HG02623 (cell line): Measurements from ENCODE around the gene RETREG2.
A peak's percentile ranks its signal among the peaks of the same experiment; 100 is the strongest.
"Not testable (repeated sequence)": the region's sequence is repeated elsewhere in the genome, so short reads cannot be mapped to it uniquely, and the experiment has no call there.

ENCODE experiments used
- ATAC-seq: cut with Tn5 transposase; IDR thresholded peaks from one replicate; pipeline ENCODE4 v1.9.1; 2021; ENCODE audit warnings: moderate library complexity; ENCODE audit not compliant: unreplicated experiment

Gene RETREG2

DNA sequence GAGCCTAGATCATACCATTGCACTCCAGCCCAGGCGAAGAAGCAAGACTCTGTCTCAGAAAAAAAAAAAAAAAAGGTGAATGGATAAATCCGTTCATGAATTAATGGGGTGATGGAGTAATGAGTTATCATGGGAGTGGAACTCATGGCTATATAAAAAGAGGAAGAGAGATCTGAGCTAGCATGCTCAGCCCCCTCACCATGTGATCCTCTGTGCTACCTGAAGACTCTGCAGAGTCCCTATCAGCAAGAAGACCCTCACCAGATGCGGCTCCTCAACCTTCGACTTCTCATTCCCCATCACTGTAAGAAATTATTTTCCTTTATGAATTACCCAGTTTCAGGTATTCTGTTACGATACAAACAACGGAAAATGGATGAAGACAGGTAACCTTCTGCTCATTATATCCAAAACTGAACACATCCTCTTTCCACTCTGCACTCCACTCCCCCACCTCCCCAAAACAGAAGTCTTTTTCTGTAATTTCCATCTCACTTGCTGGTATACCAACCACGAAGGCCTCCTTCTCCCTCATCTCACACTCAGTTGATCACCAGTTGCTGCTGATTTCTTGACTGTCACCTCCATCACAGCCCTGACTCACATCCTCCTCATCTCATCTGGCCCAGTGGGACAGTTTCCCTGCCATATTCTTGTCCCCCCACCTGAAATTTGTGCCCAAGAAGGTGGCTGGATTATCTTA is 8.8 kb downstream of the RETREG2 start:
- ATAC-seq, result no peak

DNA sequence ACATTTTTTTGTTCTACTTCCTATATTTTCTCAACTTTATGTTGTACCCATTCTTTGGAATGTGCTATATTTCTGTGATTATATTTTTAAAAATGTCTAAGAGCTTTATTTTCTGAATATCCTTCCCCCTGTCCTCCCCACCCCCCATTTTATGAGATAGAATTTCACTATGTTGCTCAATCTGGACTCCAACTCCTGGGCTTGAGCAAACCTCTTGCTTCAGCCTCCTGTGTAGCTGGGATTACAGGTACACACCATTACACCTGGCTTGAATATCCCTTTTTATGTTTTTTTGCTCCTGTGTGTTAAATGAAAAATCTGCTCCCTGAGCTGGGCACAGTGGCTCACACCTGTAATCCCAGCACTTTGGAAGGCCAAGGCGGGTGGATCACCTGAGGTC is 19.3 kb downstream of the RETREG2 start:
- no peak for ATAC-seq

DNA sequence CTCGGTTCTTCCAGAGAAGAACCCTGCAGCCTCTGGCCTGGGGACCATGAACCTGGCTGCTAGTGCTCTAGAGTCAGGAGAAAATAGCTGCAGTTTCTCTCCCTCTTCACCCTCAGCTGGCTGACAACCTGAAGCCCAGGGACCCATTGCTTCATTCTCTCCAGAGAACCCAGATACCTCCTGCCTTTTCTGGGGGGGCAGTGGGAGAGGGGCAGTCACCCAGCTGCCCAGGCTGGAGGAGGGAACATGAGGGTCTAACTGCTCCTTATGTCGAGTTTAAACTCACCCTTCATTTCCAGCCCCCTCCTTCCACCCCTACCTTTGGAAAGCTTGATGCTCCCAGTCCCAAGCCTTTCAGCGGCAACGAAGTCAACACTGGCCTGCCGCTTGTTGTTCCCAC is 20.9 kb downstream of the RETREG2 start:
- ATAC-seq, result no peak

DNA sequence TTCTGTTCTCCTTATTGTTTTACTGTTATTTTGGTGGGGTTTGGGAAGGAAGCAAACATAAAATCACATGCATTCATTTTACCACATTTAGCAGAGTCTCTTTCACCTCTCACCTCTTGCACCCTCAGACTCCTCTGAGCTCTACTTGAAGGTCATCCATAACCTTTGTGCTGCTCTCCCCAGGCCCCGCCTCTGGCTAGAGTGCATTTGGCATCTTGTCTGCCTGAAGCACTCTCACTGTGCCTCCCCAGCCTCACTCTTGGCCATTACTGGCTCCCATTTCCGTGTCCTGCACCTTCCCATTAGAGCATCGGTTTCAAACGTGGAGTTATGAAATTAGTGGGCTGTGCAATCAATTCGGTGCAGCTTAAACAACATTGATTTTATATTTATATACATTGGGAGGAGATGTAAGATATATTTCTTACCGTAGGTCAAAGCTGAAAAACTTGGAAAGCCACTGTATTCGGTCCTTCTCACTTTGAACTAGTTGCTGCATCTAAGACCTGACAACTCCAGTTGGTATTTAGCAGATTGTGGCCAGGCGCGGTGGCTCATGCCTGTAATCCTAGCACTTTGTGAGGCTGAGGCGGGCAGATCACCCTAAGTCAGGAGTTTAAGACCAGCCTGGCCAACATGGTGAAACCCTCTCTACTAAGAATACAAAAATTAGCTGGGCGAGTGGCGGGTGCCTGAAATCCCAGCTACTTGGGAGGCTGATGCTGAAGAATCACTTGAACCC is 21.6 kb downstream of the RETREG2 start:
- no peak for ATAC-seq

DNA sequence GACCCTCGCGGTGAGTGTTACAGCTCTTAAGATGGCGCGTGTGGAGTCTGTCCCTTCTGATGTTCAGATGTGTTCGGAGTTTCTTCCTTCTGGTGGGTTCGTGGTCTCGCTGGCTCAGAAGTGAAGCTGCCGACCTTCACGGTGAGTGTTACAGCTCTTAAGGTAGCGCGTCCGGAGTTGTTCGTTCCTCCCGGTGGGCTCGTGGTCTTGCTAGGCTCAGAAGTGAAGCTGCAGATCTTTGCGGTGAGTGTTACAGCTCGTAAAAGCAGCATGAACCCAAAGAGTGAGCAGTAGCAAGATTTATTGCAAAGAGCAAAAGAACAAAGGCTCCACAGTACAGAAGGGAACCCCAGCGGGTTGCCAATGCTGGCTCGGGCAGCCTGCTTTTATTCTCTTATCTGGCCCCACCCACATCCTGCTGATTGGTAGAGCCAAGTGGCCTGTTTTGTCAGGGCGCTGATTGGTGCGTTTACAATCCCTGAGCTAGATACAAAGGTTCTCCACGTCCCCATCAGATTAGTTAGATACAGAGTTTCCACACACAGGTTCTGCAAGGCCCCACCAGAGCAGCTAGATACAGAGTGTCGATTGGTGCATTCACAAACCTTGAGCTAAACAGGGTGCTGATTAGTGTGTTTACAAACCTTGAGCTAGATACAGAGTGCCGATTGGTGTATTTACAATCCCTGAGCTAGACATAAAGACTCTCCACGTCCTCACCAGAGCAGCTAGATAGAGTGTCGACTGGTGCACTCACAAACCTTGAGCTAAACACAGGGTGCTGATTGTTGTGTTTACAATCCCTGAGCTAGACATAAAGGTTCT is 22.6 kb downstream of the RETREG2 start:
- ATAC-seq, result not testable (repeated sequence)

DNA sequence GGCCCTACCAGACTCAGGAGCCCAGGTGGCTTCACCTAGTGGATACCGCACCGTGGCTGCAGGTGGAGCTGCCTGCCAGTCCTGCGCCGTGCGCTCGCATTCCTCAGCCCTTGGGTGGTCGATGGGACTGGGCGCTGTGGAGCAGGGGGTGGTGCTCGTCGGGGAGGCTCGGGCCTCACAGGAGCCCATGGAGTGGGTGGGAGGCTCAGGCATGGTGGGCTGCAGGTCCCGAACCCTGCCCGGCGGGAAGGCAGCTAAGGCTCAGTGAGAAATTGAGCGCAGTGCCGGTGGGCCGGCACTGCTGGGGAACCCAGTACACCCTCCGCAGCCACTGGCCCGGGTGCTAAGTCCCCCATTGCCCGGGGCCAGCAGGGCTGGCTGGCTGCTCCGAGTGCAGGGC is 23.3 kb downstream of the RETREG2 start:
- not testable (repeated sequence) for ATAC-seq

DNA sequence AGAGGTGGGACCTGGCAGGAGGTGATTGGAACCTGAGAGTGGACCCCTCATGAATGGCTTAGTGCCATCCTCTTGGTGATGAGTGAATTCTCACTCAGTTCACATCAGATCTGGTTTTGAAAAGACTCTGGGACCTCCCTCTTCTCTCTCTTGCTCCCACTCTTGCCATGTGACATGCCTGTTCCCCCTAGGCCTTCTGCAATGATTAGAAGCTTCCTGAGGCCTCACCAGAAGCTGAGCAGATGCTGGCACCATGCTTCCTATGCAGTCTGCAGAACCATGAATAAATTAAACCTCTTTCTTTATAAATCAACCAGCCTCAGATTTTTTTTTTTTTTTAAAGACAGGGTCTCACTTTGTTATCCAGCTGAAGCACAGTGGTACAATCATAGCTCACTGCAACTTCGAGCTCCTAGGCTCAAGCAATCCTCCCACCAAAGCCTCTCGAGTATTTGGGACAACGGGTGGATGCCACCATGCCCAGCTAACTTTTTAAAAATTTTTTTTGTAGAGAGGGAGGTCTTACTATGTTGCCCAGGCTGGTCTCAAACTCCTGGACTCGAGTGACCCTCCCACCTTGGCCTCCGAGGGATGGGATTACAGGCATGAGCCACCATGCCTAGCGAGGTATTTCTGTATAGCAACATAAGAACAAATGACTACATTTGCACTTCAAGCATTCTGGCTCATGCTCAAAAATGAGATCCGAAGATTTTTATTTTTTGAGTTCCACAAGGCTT is 26.5 kb downstream of the RETREG2 start:
- no peak for ATAC-seq

DNA sequence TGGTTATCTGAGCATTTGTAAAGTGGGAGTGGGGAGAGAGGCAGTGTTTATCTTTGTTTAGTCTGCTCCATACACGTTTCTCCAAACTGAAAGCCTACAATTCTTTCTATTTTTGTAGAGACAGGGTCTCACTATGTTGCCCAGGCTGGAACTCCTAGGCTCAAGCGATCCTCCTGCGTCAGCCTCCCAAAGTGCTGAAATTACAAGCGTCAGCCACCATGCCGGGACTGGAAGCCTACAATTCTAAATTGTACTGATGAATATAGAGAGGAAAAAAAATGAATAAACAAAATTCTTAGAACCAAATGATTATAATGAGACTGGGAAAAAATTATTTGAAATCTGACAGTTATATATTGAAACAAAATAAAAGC is 27.1 kb downstream of the RETREG2 start:
- no peak for ATAC-seq

DNA sequence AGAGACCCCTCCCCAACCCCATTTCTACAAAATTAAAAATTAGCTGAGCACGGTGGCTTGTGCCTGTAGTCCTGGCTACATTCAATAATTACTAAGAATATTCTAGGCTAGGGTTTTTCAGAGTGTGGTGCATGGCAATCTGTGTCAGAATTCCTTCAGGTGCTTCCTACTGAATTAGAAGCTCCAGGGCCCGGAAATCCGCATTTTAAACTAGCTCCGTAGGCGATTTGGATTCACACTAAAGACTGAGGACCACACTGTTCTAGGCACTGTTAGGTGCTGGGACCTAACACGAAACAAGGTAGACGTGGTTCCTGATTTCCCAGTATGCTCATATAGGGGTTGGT is 27.9 kb downstream of the RETREG2 start:
- ATAC-seq, result no peak

DNA sequence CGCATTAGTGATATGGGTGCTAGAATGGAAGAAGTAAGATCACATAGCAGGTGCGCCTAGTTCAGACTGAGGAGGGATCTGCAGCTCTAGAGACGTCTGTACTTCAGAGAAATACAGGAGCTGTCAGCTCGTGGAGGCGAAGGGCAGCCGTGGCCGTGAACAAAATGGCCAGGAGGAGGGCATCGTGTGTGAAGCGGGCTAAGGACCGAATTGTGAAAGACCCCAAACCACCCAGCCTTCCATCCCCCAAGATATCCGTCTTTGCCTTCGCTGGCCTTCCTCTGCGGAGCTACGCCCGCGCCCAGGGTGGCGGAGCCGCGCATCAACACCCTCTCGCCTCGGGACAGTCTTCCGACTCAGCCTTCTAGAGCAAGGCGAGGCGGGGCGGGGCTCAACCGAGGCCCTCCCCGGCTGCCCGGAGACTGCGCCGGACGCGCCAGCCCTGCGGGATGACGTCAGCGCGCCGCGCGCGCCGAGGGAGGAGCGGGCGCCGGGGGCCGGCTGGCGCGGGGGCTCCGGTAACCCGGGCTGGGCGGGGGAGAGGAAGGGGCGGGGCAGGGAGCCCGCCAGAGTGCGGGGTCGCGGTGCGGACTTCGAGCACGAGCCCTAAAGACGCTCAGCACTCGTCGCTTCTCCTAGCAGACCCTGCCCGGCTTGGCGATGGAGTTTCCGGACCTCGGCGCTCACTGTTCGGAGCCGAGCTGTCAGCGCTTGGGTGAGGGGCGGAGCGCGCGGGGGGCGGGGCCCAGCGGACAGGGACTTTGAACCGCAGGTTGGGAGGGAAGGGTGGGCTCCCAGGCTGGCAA is 28.5 kb downstream of the RETREG2 start, which contains the start of gene ZFAND2B:
ZFAND2B (plus strand) TSS at position 455 of the 806 bp plus-strand sequence; CDS start at position 661, 206 bp downstream.
- peak; percentile 95 for ATAC-seq

DNA sequence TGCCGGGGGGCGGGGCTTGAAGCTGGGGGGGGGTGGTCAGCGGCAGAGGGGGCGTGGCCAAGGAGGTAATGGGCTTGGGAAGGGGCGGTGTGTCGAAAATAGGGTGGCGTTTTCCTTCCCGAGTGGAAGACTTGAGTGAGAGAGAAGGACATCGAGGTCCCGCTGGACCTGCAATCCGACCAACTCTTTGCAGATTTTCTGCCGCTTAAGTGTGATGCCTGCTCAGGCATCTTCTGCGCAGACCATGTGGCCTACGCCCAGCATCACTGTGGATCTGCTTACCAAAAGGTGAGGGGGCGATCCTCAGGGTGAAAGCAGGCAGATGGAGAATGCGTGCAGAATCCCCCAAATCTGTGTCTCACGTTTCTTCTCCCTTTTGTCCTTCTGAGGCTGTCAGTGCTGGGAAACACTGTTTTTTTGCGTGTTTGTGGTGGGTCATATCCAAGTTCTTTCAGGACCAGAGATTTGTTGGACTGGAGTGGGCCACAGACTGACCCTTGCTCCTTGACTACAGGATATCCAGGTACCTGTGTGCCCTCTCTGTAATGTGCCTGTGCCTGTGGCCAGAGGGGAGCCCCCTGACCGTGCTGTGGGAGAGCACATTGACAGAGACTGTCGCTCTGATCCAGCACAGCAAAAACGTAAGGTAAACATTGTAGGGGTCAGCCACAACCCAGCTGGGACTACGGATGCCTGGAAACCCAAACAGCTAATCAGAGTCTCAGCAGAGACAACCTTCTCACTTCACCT is 29.2 kb downstream of the RETREG2 start:
- ATAC-seq, result no peak

DNA sequence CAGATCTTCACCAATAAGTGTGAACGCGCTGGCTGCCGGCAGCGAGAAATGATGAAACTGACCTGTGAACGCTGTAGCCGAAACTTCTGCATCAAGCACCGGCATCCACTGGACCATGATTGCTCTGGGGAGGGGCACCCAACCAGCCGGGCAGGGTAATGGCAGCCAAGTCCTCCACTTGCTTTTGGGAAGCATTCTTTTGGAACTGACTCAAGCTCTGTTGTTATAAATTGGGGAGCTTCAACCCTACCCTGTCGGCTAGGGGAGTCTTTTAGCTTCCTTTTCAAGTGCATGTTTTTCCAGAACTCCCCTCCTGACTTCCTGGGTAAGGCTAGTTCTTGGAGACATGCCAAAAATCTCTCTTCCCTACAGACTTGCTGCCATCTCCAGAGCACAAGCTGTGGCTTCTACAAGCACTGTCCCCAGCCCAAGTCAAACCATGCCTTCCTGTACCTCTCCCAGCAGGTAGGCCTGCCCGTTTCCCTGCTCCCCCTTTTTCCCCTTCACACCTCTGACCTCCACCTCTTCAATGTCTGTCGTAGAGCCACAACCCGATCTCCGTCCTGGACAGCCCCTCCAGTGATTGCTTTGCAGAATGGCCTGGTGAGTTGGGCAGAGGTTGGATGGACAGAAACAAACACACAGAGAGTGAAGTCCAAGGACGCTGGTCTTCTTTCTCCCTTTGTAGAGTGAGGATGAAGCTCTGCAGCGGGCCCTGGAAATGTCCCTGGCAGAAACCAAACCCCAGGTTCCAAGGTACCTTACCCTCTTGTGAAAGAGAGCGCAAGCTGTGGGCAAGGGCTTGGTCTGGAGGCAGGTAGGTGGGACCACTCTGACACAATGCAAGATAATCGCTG is 30.0 kb downstream of the RETREG2 start:
- no peak for ATAC-seq

DNA sequence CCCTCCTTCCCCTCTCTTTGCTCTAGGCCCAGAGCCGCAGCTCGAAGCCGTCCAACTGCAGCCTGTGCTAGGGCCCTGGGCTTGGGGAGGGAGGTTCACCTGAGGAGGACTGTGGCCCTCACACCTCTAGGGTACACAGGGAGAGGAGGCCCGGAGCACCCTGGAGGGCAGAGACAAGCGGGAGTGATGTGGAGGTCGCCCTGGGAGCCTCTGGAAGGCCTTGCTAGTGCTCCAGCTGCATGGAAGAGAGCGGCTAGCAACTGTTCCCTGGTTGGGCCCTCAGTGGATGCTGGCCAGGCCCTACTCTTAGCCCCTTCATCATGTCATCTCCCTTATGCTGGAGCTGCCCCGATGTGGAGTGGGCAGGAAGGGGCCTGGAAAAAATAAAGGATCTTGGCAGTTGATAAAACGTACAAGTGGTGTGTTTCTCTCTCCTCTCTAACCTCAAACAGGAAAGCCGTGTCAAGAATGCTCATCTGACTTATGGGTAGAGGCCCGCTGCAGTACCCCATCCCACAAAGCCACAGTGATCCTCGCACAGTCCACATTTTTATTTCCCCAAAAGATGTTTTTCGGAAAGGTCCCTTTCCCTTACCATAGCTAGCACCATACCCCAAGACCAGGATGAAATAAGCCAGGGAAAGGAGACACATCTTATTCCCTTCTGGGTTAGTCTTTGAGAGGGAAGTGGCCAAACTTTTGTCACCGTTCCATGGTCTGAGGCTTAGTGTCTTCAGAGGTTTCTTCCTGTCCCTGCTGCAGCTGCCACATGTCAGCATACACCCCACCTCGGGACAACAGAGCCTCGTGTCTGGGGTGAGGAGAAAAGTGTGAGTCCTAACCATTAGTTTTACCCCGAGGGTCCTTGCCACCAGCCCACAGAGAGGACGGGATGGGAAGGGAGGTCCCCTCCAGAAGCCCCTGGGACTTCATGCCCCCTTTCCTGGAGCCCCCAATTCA is 31.4 kb downstream of the RETREG2 start:
- ATAC-seq, result no peak

DNA sequence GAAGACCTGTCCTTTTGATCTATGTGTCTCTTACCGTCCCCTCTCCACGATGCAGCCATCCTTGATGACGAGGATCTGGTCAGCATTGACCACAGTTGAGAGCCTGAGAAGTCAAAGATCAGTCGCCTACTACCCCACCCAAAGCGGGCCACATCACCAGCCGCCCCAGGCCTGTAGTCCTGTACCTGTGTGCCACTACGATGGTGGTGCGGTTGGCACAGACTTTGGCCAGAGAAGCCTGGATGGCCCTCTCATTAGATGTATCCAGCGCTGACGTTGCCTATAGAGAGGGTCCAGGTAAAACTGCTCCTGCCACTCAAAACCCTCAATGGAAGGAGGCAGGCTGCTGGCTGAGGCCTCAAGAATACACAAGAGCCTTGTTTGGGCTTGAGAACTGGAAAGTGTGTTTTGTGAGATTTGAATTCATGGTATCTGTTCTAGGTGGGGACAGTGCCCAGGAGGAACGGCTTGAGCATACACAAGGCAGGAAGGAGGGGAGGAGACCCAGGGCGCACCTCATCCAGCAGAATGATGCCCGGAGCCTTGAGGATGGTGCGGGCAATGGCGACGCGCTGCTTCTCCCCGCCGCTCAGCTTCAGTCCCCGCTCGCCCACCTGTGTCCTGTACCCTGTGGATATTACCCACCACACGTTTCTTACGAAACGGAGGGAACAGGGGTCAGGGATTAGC is 32.3 kb downstream of the RETREG2 start:
- no peak for ATAC-seq

DNA sequence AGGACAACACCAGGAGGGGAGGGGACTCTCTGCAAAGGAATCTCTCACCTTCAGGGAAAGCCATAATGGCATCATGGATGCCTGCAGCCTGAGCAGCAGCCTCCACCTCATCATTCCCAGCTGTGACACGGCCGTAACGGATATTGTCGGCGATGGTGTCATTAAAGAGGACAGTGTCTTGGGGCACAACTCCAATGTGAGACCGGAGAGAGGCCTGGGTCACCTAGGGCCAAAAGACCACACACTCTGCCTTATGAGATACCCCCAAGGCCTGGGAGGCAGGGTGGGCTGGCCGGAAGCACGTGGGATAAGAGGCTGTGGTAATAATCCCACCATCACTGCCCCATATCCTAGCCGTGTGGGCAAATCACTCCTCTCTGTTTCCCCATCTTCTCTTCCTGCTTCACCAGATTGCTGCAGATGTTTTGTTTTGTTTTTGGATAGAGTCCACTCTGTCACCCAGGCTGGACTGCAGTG is 32.8 kb downstream of the RETREG2 start:
- ATAC-seq, result no peak

DNA sequence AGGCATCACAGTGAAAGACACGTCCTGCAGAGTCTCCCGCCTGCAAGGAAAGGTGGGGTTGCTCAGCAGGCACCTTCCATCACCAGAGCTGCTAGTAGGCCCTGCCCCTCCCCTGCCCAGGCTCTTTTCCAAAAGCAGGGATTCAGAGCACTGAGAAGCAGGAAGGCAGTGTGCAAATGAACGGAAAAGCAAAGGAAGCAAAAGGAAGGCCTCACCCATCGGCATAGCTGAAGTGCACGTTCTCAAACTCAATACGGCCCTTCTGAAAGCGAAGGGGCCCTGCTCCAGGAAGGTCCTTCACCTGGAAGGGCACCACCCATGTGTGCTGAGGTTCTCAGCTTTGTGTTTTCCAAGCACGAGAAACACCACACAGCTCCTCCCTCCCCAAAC is 34.9 kb downstream of the RETREG2 start:
- ATAC-seq, result no peak
